Parathyroid adenoma (tissue), 2 donors: ENCODE data around the gene TRABD2A.

Experiments
- H2AFZ ChIP-seq: fragments of 300-600 bp; sonication (generic); one replicate; pipeline ENCODE4 v1.7.0; 2017; ENCODE audit warnings: antibody characterized with exemption, mild to moderate bottlenecking
- H3K27ac ChIP-seq: fragments of 300-600 bp; sonication (generic); one replicate; pipeline ENCODE4 v1.7.0; 2017
- H3K27me3 ChIP-seq: fragments of 300-600 bp; sonication (generic); one replicate; pipeline ENCODE4 v1.7.0; 2017; ENCODE audit warnings: low read length; ENCODE audit not compliant: control insufficient read depth, insufficient read depth
- H3K36me3 ChIP-seq: fragments of 300-600 bp; sonication (generic); one replicate; pipeline ENCODE4 v1.7.0; 2017; ENCODE audit warnings: low read length; ENCODE audit not compliant: control insufficient read depth, insufficient read depth
- H3K4me1 ChIP-seq: fragments of 300-600 bp; sonication (generic); one replicate; pipeline ENCODE4 v1.7.0; 2017; ENCODE audit warnings: control low read depth
- H3K4me2 ChIP-seq: fragments of 300-600 bp; sonication (generic); one replicate; pipeline ENCODE4 v1.7.0; 2017; ENCODE audit warnings: low read length
- H3K4me3 ChIP-seq: fragments of 300-600 bp; sonication (generic); one replicate; pipeline ENCODE4 v1.7.0; 2017; ENCODE audit warnings: low read depth, low read length
- H3K79me2 ChIP-seq: fragments of 300-600 bp; sonication (generic); one replicate; pipeline ENCODE4 v1.7.0; 2017; ENCODE audit warnings: control low read depth
- H3K9ac ChIP-seq: fragments of 300-600 bp; sonication (generic); one replicate; pipeline ENCODE4 v1.7.0; 2017; ENCODE audit warnings: mild to moderate bottlenecking
- H3K9me3 ChIP-seq: fragments of 300-600 bp; sonication (generic); one replicate; pipeline ENCODE4 v1.7.0; 2017; ENCODE audit warnings: low read length; ENCODE audit not compliant: control insufficient read depth
- TF ChIP-seq, protein P1 (sequence below): fragments of 300-600 bp; sonication (generic); IDR thresholded peaks from one replicate; pipeline ENCODE4 v1.7.0; 2017; ENCODE audit warnings: antibody characterized with exemption, mild to moderate bottlenecking
- donor health status: primary hyperparathyroidism.

The TRABD2A gene

GRCh38 chr2:84844141-84844540, 36.7 kb downstream of the TRABD2A start:
- Histone ChIP-seq H3K4me2 (no peak overlapping the region), H3K4me1 (no peaks in the 10 kb centered on the region), H3K27me3 (no peaks in the 10 kb centered on the region), H3K9ac (no peak overlapping the region), H3K9me3 (no peaks in the 10 kb centered on the region), H3K79me2 (no peaks in the 10 kb centered on the region), H3K36me3 (no peaks in the 10 kb centered on the region), H3K27ac (no peak overlapping the region), H2AFZ (no peak overlapping the region), H3K4me3 (no peak overlapping the region)
- TF ChIP-seq, protein P1, sequence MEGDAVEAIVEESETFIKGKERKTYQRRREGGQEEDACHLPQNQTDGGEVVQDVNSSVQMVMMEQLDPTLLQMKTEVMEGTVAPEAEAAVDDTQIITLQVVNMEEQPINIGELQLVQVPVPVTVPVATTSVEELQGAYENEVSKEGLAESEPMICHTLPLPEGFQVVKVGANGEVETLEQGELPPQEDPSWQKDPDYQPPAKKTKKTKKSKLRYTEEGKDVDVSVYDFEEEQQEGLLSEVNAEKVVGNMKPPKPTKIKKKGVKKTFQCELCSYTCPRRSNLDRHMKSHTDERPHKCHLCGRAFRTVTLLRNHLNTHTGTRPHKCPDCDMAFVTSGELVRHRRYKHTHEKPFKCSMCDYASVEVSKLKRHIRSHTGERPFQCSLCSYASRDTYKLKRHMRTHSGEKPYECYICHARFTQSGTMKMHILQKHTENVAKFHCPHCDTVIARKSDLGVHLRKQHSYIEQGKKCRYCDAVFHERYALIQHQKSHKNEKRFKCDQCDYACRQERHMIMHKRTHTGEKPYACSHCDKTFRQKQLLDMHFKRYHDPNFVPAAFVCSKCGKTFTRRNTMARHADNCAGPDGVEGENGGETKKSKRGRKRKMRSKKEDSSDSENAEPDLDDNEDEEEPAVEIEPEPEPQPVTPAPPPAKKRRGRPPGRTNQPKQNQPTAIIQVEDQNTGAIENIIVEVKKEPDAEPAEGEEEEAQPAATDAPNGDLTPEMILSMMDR: no peak

DNA sequence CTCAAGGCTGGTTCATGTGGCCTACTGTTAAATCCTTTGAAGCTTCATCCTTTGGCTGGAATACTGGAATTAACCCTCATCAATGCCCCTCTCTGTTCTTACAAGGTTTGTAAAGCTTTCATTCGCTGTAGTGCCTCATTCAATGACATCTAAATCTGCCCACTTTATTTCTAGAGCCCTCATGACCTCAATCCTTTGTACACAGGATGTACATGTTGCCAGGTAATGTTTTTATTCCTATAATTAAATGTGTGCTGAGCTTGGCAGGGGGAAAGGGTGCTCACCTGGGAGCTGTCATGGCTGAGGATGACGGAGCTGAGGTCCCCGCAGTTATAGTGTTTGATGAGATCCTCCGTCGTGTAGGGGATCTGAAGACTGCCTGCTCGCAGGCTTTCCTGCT, 39.3 kb downstream of the TRABD2A start:
- no peak overlapping the region for H2AFZ ChIP-seq
- no peak overlapping the region for H3K9ac ChIP-seq
- no peak overlapping the region for H3K27ac ChIP-seq
- no peaks in the 10 kb centered on the region for H3K4me1 ChIP-seq
- TF ChIP-seq, protein P1: no peak
- no peaks in the 10 kb centered on the region for H3K79me2 ChIP-seq
- H3K27me3 ChIP-seq: no peaks in the 10 kb centered on the region
- no peak overlapping the region for H3K4me3 ChIP-seq
- no peak overlapping the region for H3K4me2 ChIP-seq
- no peaks in the 10 kb centered on the region for H3K9me3 ChIP-seq
- H3K36me3 ChIP-seq: no peaks in the 10 kb centered on the region

DNA sequence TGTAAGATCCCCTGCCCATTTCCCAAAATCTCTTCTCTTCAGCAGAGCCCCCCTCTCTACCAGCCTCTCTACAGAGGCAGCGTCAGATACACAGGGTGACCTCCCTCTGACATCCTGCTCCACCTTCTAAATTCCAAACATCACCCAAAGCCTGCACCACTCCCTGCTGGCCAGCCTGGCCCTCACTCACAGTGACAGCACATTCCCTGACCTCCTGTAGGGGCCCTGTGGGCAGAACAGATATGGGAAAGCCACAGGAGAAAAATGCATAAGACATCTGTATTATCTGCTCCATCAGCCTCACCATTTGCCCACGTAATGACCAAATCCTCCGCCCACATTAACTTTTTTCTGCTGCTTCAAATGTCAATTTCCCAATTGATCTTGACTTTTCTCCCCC, 40.6 kb downstream of the TRABD2A start:
- Histone ChIP-seq H3K9ac (no peak overlapping the region), H3K4me3 (no peak overlapping the region), H3K27me3 (no peaks in the 10 kb centered on the region), H3K4me2 (no peak overlapping the region), H3K27ac (no peak overlapping the region), H3K4me1 (no peaks in the 10 kb centered on the region), H3K79me2 (no peaks in the 10 kb centered on the region), H3K36me3 (no peaks in the 10 kb centered on the region), H2AFZ (no peak overlapping the region), H3K9me3 (no peaks in the 10 kb centered on the region)
- TF ChIP-seq, protein P1: no peak

GRCh38 chr2:84839851-84840250, 41.0 kb downstream of the TRABD2A start:
- Histone ChIP-seq H3K27me3 (no peaks in the 10 kb centered on the region), H3K4me3 (no peak overlapping the region), H2AFZ (no peak overlapping the region), H3K9ac (no peak overlapping the region), H3K4me1 (no peaks in the 10 kb centered on the region), H3K4me2 (no peak overlapping the region), H3K79me2 (no peaks in the 10 kb centered on the region), H3K9me3 (no peaks in the 10 kb centered on the region), H3K36me3 (no peaks in the 10 kb centered on the region), H3K27ac (no peak overlapping the region)
- TF ChIP-seq, protein P1: no peak

GRCh38 chr2:84838434-84839145, 42.3 kb downstream of the TRABD2A start:
- Histone ChIP-seq H3K36me3 (no peaks in the 10 kb centered on the region), H2AFZ (no peak overlapping the region), H3K9me3 (no peaks in the 10 kb centered on the region), H3K27ac (no peak overlapping the region), H3K9ac (no peak overlapping the region), H3K4me2 (no peak overlapping the region), H3K79me2 (no peaks in the 10 kb centered on the region), H3K4me3 (no peak overlapping the region), H3K4me1 (no peaks in the 10 kb centered on the region), H3K27me3 (no peaks in the 10 kb centered on the region)
- TF ChIP-seq, protein P1: no peak
